OCI-LY1 (cell line): ENCODE data around the gene CREB5.

Source experiments
- H2AFZ ChIP-seq: fragments of 200-600 bp; sonication (generic), shearing (Covaris generic); 2 replicates; pipeline ENCODE4 v1.6.0; 2014; ENCODE audit warnings: antibody characterized with exemption, mild to moderate bottlenecking, low read length
- H3F3A ChIP-seq: fragments of 200-600 bp; sonication (generic), shearing (Covaris generic); 2 replicates; pipeline ENCODE4 v1.6.0; 2014; ENCODE audit warnings: mild to moderate bottlenecking, antibody characterized with exemption, low read length, moderate library complexity; ENCODE audit not compliant: insufficient read depth
- H3K27ac ChIP-seq: fragments of 200-600 bp; sonication (generic); 2 replicates; pipeline ENCODE4 v1.5.1; 2014; ENCODE audit warnings: low read length, mixed run types, mild to moderate bottlenecking, low read depth; ENCODE audit not compliant: poor library complexity, severe bottlenecking
- H3K27me3 ChIP-seq: fragments of 200-600 bp; sonication (generic); 2 replicates; pipeline ENCODE4 v1.6.0; 2014; ENCODE audit warnings: antibody characterized with exemption, mild to moderate bottlenecking, low read length, moderate library complexity; ENCODE audit not compliant: insufficient read depth
- H3K36me3 ChIP-seq: fragments of 200-600 bp; sonication (generic); 2 replicates; pipeline ENCODE4 v1.6.1; 2014; ENCODE audit warnings: mild to moderate bottlenecking, antibody characterized with exemption, low read length, moderate library complexity, mixed read lengths; ENCODE audit not compliant: insufficient read depth
- H3K4me1 ChIP-seq: fragments of 200-600 bp; sonication (generic); 2 replicates; pipeline ENCODE4 v1.5.1; 2014; ENCODE audit warnings: mild to moderate bottlenecking, low read length, moderate library complexity; ENCODE audit not compliant: insufficient read depth, severe bottlenecking
- H3K4me2 ChIP-seq: fragments of 200-600 bp; sonication (generic), shearing (Covaris generic); 2 replicates; pipeline ENCODE4 v1.6.1; 2014; ENCODE audit warnings: low read length
- H3K4me3 ChIP-seq: fragments of 200-600 bp; sonication (generic); 2 replicates; pipeline ENCODE4 v1.5.1; 2014; ENCODE audit warnings: low read length, low read depth, mild to moderate bottlenecking, mixed read lengths; ENCODE audit not compliant: poor library complexity, severe bottlenecking
- H3K79me2 ChIP-seq: fragments of 200-600 bp; shearing (Covaris generic); 2 replicates; pipeline ENCODE4 v1.6.1; 2016; ENCODE audit warnings: mixed run types, low read length, mixed read lengths; ENCODE audit not compliant: insufficient read depth
- H3K9ac ChIP-seq: fragments of 200-600 bp; sonication (generic), shearing (Covaris generic); 2 replicates; pipeline ENCODE4 v1.6.1; 2014; ENCODE audit warnings: mild to moderate bottlenecking, low read length, mixed read lengths
- H3K9me2 ChIP-seq: fragments of 200-600 bp; sonication (generic), shearing (Covaris generic); 2 replicates; pipeline ENCODE4 v1.6.1; 2014; ENCODE audit warnings: low read depth, mild to moderate bottlenecking, low read length, mixed read lengths
- H3K9me3 ChIP-seq: fragments of 200-600 bp; shearing (Covaris generic); 2 replicates; pipeline ENCODE4 v1.6.1; 2014; ENCODE audit warnings: low read length, mixed read lengths
- H4K20me1 ChIP-seq: fragments of 200-600 bp; sonication (generic), shearing (Covaris generic); 2 replicates; pipeline ENCODE4 v1.6.0; 2016; ENCODE audit warnings: mild to moderate bottlenecking, low read length; ENCODE audit not compliant: insufficient read depth
- CTCF ChIP-seq: fragments of 200-600 bp; sonication (generic), shearing (Covaris generic); IDR thresholded peaks from 2 replicates; pipeline ENCODE4 v1.5.1; 2017; ENCODE audit warnings: mild to moderate bottlenecking, antibody characterized with exemption, low read length, moderate library complexity, mixed read lengths
- EZH2 ChIP-seq: fragments of 200-600 bp; sonication (generic), shearing (Covaris generic); IDR thresholded peaks from 2 replicates; pipeline ENCODE4 v1.8.0; 2017; ENCODE audit warnings: borderline replicate concordance, mixed run types, mild to moderate bottlenecking, antibody characterized with exemption, low read length, moderate library complexity, mixed read lengths

CREB5 gene

GRCh38 chr7:28790467-28790866 is 378.1 kb downstream of the CREB5 start:
- Histone ChIP-seq H3K4me3 (no peak overlapping the region), H3K4me2 (no peak overlapping the region), H4K20me1 (no peaks in the 10 kb centered on the region), H3K9me2 (no peaks in the 10 kb centered on the region), H3K27me3 (no peaks in the 10 kb centered on the region), H3K9ac (no peak overlapping the region), H3K27ac (no peak overlapping the region), H3K36me3 (peaks cover 7% of the 10 kb centered on the region; the same call in 1 of the 2 replicates), H3K79me2 (no peaks in the 10 kb centered on the region), H2AFZ (no peak overlapping the region), H3K9me3 (no peaks in the 10 kb centered on the region), H3K4me1 (peaks cover 10% of the 10 kb centered on the region), H3F3A (no peaks in the 10 kb centered on the region)
- no peak for TF ChIP-seq EZH2

- Histone ChIP-seq H3K36me3 (peaks cover 7% of the 10 kb centered on the region; the same call in 1 of the 2 replicates), H3K4me1 (no peaks in the 10 kb centered on the region), H3K27me3 (no peaks in the 10 kb centered on the region), H3K4me2 (no peak overlapping the region), H3K9ac (no peak overlapping the region), H3K27ac (no peak overlapping the region), H4K20me1 (no peaks in the 10 kb centered on the region), H3K9me2 (no peaks in the 10 kb centered on the region), H3K4me3 (no peak overlapping the region), H2AFZ (no peak overlapping the region), H3K9me3 (no peaks in the 10 kb centered on the region), H3K79me2 (no peaks in the 10 kb centered on the region), H3F3A (no peaks in the 10 kb centered on the region)
- no peak for TF ChIP-seq EZH2
- TF ChIP-seq CTCF = no peak
Measured at GRCh38 chr7:28792858-28793257, 380.5 kb downstream of the CREB5 start.

GRCh38 chr7:28793381-28794085 is 381.2 kb downstream of the CREB5 start:
- Histone ChIP-seq H3K79me2 (no peaks in the 10 kb centered on the region), H3F3A (no peaks in the 10 kb centered on the region), H3K4me3 (no peak overlapping the region), H3K27ac (no peak overlapping the region), H3K27me3 (no peaks in the 10 kb centered on the region), H3K36me3 (peaks cover 7% of the 10 kb centered on the region; the same call in 1 of the 2 replicates), H2AFZ (no peak overlapping the region), H4K20me1 (no peaks in the 10 kb centered on the region), H3K9me2 (no peaks in the 10 kb centered on the region), H3K9ac (no peak overlapping the region), H3K4me2 (no peak overlapping the region), H3K4me1 (no peaks in the 10 kb centered on the region), H3K9me3 (no peaks in the 10 kb centered on the region)
- no peak for TF ChIP-seq CTCF
- TF ChIP-seq EZH2 = no peak

GRCh38 chr7:28798274-28798673 is 386.0 kb downstream of the CREB5 start:
- Histone ChIP-seq H3K36me3 (no peaks in the 10 kb centered on the region; the same call in 1 of the 2 replicates), H3K79me2 (no peaks in the 10 kb centered on the region)

More at GRCh38 chr7:28798274-28798673, 386.0 kb downstream of the CREB5 start:
- H3K9me3 ChIP-seq = no peaks in the 10 kb centered on the region
- H3K9me2 ChIP-seq = no peaks in the 10 kb centered on the region
- H3K4me3 ChIP-seq = no peak overlapping the region
- H2AFZ ChIP-seq = no peak overlapping the region
- no peak overlapping the region for H3K9ac ChIP-seq
- TF ChIP-seq CTCF (no peak), EZH2 (no peak)
- no peaks in the 10 kb centered on the region for H3K27me3 ChIP-seq
- H3K27ac ChIP-seq = no peak overlapping the region
- no peaks in the 10 kb centered on the region for H3K4me1 ChIP-seq
- no peaks in the 10 kb centered on the region for H3F3A ChIP-seq
- H4K20me1 ChIP-seq = no peaks in the 10 kb centered on the region
- no peak overlapping the region for H3K4me2 ChIP-seq
